IPS-20b (cell line): ENCODE results near the gene PDCD6IP.
"Not testable (repeated sequence)": the region's sequence is repeated elsewhere in the genome, so short reads cannot be mapped to it uniquely, and the experiment has no call there.

ENCODE experiments used
- H3K27ac ChIP-seq: one replicate; pipeline ENCODE4 v1.5.1; 2013; ENCODE audit warnings: low read length
- H3K27me3 ChIP-seq: 2 replicates; pipeline ENCODE4 v1.6.1; 2013; ENCODE audit warnings: mild to moderate bottlenecking, low read length, inconsistent platforms; ENCODE audit not compliant: insufficient read depth
- H3K36me3 ChIP-seq: 2 replicates; pipeline ENCODE4 v1.6.1; 2013; ENCODE audit warnings: low read depth, mild to moderate bottlenecking, inconsistent platforms, low read length, moderate library complexity; ENCODE audit not compliant: insufficient read depth
- H3K4me1 ChIP-seq: 2 replicates; pipeline ENCODE4 v1.6.1; 2013; ENCODE audit warnings: mild to moderate bottlenecking, control low read depth, inconsistent platforms, low read length, moderate library complexity; ENCODE audit not compliant: insufficient read depth
- H3K4me3 ChIP-seq: 2 replicates; pipeline ENCODE4 v1.5.1; 2013; ENCODE audit warnings: mild to moderate bottlenecking, low read length, inconsistent platforms
- H3K9ac ChIP-seq: 2 replicates; pipeline ENCODE4 v1.6.1; 2013; ENCODE audit warnings: low read depth, mild to moderate bottlenecking, inconsistent platforms, low read length, moderate library complexity
- H3K9me3 ChIP-seq: 2 replicates; pipeline ENCODE4 v1.6.1; 2013; ENCODE audit warnings: mild to moderate bottlenecking, low read depth, low read length, inconsistent platforms; ENCODE audit not compliant: insufficient read depth

Gene PDCD6IP

GRCh38 chr3:33779751-33780150, 18.7 kb upstream of the PDCD6IP start:
- H3K27ac ChIP-seq = no peak overlapping the region
- no peak overlapping the region for H3K4me3 ChIP-seq
- no peaks in the 10 kb centered on the region for H3K36me3 ChIP-seq
- H3K4me1 ChIP-seq = no peaks in the 10 kb centered on the region
- no peaks in the 10 kb centered on the region for H3K9me3 ChIP-seq
- no peak overlapping the region for H3K9ac ChIP-seq
- no peaks in the 10 kb centered on the region for H3K27me3 ChIP-seq

GRCh38 chr3:33781413-33781812, 17.0 kb upstream of the PDCD6IP start:
- H3K27ac ChIP-seq, H3K27me3 ChIP-seq, H3K4me3 ChIP-seq, H3K9me3 ChIP-seq, H3K9ac ChIP-seq, H3K4me1 ChIP-seq, H3K36me3 ChIP-seq: not testable (repeated sequence)

GRCh38 chr3:33786565-33787327, 11.7 kb upstream of the PDCD6IP start:
- Histone ChIP-seq H3K9me3 (no peaks in the 10 kb centered on the region), H3K36me3 (no peaks in the 10 kb centered on the region), H3K9ac (no peak overlapping the region), H3K27me3 (peaks cover 16% of the 10 kb centered on the region), H3K27ac (no peak overlapping the region), H3K4me1 (peaks cover 12% of the 10 kb centered on the region; the same call in 1 of the 2 replicates), H3K4me3 (peak overlapping the region; percentile 29; the same call in 1 of the 2 replicates)

GRCh38 chr3:33787328-33788009, 11.0 kb upstream of the PDCD6IP start:
- H3K9ac ChIP-seq = no peak overlapping the region
- peaks cover 16% of the 10 kb centered on the region for H3K27me3 ChIP-seq
- H3K9me3 ChIP-seq = no peaks in the 10 kb centered on the region
- H3K36me3 ChIP-seq = no peaks in the 10 kb centered on the region
- H3K4me3 ChIP-seq = peak overlapping the region; percentile 29; the same call in 1 of the 2 replicates
- H3K4me1 ChIP-seq = peaks cover 12% of the 10 kb centered on the region; the same call in 1 of the 2 replicates
- no peak overlapping the region for H3K27ac ChIP-seq

GRCh38 chr3:33789183-33789954, 9.1 kb upstream of the PDCD6IP start:
- H3K27me3 ChIP-seq = peaks cover 16% of the 10 kb centered on the region
- no peaks in the 10 kb centered on the region for H3K9me3 ChIP-seq
- no peak overlapping the region for H3K27ac ChIP-seq
- H3K4me1 ChIP-seq = peaks cover 12% of the 10 kb centered on the region; the same call in 1 of the 2 replicates
- no peaks in the 10 kb centered on the region for H3K36me3 ChIP-seq
- H3K9ac ChIP-seq = no peak overlapping the region
- peak overlapping the region; percentile 15; the same call in 1 of the 2 replicates for H3K4me3 ChIP-seq

GRCh38 chr3:33790091-33790490, 8.3 kb upstream of the PDCD6IP start:
- H3K9me3 ChIP-seq = no peaks in the 10 kb centered on the region
- H3K27me3 ChIP-seq = peaks cover 16% of the 10 kb centered on the region
- peaks cover 12% of the 10 kb centered on the region; the same call in 1 of the 2 replicates for H3K4me1 ChIP-seq
- no peaks in the 10 kb centered on the region for H3K36me3 ChIP-seq
- no peak overlapping the region for H3K27ac ChIP-seq
- H3K4me3 ChIP-seq = no peak overlapping the region
- no peak overlapping the region for H3K9ac ChIP-seq

GRCh38 chr3:33791477-33792166, 6.8 kb upstream of the PDCD6IP start:
- Histone ChIP-seq H3K9ac (no peak overlapping the region), H3K36me3 (no peaks in the 10 kb centered on the region), H3K27me3 (peaks cover 14% of the 10 kb centered on the region), H3K4me3 (no peak overlapping the region), H3K4me1 (peaks cover 12% of the 10 kb centered on the region; the same call in 1 of the 2 replicates), H3K9me3 (no peaks in the 10 kb centered on the region), H3K27ac (no peak overlapping the region)

- H3K36me3 ChIP-seq = no peaks in the 10 kb centered on the region
- H3K9ac ChIP-seq = no peak overlapping the region
- no peaks in the 10 kb centered on the region for H3K9me3 ChIP-seq
- H3K4me1 ChIP-seq = peaks cover 12% of the 10 kb centered on the region; the same call in 1 of the 2 replicates
- peaks cover 8% of the 10 kb centered on the region; the same call in 1 of the 2 replicates for H3K27me3 ChIP-seq
- no peak overlapping the region for H3K4me3 ChIP-seq
- H3K27ac ChIP-seq = no peak overlapping the region
Measured at GRCh38 chr3:33792167-33792892, 6.1 kb upstream of the PDCD6IP start.

GRCh38 chr3:33795131-33795530, 3.3 kb upstream of the PDCD6IP start:
- no peak overlapping the region for H3K4me3 ChIP-seq
- H3K36me3 ChIP-seq = no peaks in the 10 kb centered on the region
- peaks cover 3% of the 10 kb centered on the region; the same call in 1 of the 2 replicates for H3K27me3 ChIP-seq
- H3K4me1 ChIP-seq = no peaks in the 10 kb centered on the region; the same call in 1 of the 2 replicates
- no peak overlapping the region for H3K9ac ChIP-seq
- no peak overlapping the region for H3K27ac ChIP-seq
- no peaks in the 10 kb centered on the region for H3K9me3 ChIP-seq

GRCh38 chr3:33795856-33796536, 2.4 kb upstream of the PDCD6IP start:
- H3K27ac ChIP-seq = no peak overlapping the region
- no peaks in the 10 kb centered on the region for H3K9me3 ChIP-seq
- no peak overlapping the region for H3K4me3 ChIP-seq
- H3K4me1 ChIP-seq = no peaks in the 10 kb centered on the region; the same call in 1 of the 2 replicates
- no peaks in the 10 kb centered on the region for H3K36me3 ChIP-seq
- H3K9ac ChIP-seq = no peak overlapping the region
- H3K27me3 ChIP-seq = no peaks in the 10 kb centered on the region; the same call in 1 of the 2 replicates
